Urinary bladder (tissue), 4 donors: ENCODE measurements around the gene HAND2. TPM values are rescaled to one million over a fixed set of nuclear protein-coding genes. Genes with fewer than 3 reads are reported as not detected.

Source experiments
- DNase-seq: peaks from one replicate; pipeline ENCODE4 v3.0.0-alpha.2; 2015; ENCODE audit errors: extremely low spot score
- H3K27ac ChIP-seq: one replicate; pipeline ENCODE4 v1.5.1; 2013; ENCODE audit warnings: low read depth, mild to moderate bottlenecking, moderate library complexity
- H3K36me3 ChIP-seq: one replicate; pipeline ENCODE4 v1.6.1; 2013; ENCODE audit warnings: mild to moderate bottlenecking, moderate library complexity; ENCODE audit not compliant: insufficient read depth
- H3K4me1 ChIP-seq: one replicate; pipeline ENCODE4 v1.6.1; 2013; ENCODE audit warnings: mild to moderate bottlenecking, moderate library complexity; ENCODE audit not compliant: insufficient read depth
- H3K4me3 ChIP-seq: one replicate; pipeline ENCODE4 v1.5.1; 2013; ENCODE audit warnings: low read depth, low read length
- WGBS: extraction: QIAGEN DNeasy Blood & Tissue Kit; methylation state at CpG from one replicate; pipeline ENCODE4 v1.1.7; 2013; 5-methylcytosine and 5-hydroxymethylcytosine counted together
- polyA plus RNA-seq: library from polyadenylated mRNA; stranded (reverse); fragments of 200-250 nt; gene quantifications from one replicate; pipeline ENCODE4 v1.2.3, GENCODE V29; 2013
- total RNA-seq: library from RNA; depleted of rRNA; stranded (reverse); fragments of >200 nt; gene quantifications from one replicate; pipeline ENCODE4 v1.2.3, GENCODE V29; 2014
- donor health status: healthy with polysubstance abuse.
- donor health status: healthy.

Gene HAND2
- total and polyA plus RNA-seq, 2 donors: 14.5 to 75.1 TPM

DNA sequence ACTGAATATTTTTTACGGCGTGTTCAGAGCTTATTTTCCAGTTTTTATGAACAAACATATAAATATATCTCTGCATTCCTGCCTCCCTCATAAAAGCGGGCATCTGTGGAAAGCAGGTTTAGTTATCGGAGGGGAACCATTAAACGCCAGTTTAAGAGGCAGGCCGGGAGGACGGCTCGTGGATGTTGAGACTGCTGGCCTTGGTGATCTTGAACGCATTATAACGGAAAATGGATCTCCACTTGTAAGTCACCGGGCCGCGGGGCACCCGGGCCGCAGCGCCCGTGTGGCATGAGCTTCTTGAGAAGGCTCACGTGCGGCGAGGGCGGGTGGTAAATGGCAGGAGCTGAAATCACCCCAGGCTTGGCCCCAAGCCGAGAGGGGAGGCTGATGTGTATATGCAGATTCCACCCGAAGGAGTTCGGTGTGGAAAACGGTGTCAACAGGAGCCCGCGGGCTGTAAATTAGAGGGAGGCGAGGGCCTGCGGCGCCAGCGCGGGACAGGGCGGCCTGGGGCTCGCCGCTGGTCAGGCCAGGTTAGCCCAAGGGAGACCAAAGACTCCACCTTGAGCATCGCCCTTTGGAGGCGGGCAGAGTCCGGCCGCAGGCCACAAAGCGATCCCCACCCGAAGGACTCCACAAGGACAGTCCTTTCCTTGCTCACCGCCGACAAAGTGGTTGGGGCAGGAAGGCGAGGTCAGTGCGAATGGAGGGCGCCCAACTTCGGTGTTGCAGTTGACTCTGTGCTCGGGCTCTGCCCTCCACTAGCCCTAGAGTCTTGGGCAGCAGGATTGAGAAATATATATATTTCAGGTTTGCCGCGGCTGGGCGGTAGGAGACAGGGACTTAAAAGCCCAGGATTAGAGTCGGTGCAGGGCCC, 1.3 kb upstream of the HAND2 start:
- H3K36me3 ChIP-seq: no peaks in the 10 kb centered on the region
- no peak for DNase-seq
- H3K4me3 ChIP-seq: peak overlapping the region; percentile 87
- no peaks in the 10 kb centered on the region for H3K4me1 ChIP-seq
- no peak overlapping the region for H3K27ac ChIP-seq
- WGBS: 33% methylated on average over 52 of the region's 52 CpGs

DNA sequence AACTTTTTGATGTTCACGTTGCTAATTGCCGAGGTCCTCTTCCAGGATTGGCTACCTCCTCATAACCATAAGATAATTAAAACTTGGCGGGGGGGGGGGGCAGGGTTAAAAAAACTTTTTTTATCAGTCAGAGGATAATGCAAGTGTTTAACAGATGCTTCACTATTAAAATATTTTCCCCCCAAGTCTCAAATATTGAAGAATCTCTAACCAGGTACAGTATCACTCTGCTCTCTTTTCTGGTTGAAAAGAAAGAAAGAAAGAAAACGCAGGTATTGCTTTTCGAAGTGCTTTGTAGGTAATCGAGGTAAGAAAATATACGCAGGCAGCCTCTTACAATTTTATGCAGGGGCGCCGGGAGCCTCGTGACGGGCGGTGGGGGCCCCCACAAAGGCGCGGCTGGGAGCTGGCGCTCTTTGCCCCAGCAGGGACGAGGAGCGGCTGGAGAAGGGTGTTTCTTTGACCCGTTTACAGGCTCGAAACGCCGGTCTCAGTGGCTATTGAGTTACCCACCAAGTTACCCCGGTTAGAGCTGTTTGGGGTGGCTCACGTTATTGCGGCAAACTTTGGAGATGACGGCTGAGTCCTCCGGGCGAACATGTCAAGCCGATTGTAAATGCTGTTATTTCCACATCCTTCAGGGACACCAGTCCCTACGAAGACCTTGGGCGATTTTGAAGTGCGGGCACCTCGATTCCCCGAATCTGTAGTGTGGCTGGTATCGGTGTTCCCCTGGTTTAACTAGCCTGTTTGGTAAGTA, 477 bp upstream of the HAND2 start:
- Histone ChIP-seq H3K27ac (no peak overlapping the region), H3K4me3 (peak overlapping the region; percentile 87), H3K36me3 (no peaks in the 10 kb centered on the region), H3K4me1 (no peaks in the 10 kb centered on the region)
- DNase-seq: no peak
- 7% methylated on average over 34 of the region's 34 CpGs for WGBS

DNA sequence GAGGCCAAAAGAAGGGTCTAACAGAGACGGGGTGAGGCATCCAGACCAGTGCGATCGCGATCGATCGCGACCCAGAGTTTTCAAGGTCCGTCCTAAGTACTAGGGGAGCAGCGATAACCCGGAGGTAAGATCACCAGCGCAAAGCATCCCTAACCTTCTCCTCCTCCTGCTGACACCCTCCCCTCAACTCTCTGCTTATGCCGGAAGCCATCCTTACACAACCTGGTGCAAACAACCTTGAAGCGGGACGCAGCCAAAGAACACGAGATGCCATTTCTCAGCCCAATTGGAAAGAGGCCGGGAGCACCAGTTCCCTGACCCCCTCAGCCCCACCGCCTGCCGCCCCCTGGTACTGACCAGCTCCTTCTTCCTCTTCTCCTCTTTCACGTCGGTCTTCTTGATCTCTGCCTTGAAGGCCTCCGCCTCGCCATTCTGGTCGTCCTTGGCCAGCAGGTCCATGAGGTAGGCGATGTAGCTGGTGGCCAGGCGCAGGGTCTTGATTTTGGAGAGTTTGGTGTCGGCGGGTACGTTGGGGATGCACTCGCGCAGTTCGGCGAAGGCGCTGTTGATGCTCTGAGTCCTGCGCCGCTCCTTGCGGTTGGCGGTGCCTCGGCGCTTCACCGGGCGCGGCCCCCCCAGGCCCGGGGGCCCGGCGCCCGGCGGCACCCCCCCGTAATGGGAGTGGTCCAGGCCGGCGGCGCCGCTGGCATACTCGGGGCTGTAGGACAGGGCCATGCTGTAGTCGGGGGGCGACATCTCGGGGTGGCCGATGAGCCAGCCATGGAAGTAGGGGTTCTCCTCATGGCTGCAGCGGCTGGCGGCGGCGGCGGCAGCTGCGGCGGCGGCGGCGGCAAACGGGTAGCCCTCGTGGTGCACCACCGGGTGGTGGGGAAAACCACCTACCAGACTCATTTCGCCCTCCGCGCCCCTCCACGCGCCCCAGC, 1.4 kb downstream of the HAND2 start:
- 2% methylated on average over 75 of the region's 75 CpGs for WGBS
- no peaks in the 10 kb centered on the region for H3K4me1 ChIP-seq
- peak overlapping the region; percentile 87 for H3K4me3 ChIP-seq
- H3K27ac ChIP-seq: peak overlapping the region; percentile 78
- no peaks in the 10 kb centered on the region for H3K36me3 ChIP-seq
- DNase-seq: no peak

DNA sequence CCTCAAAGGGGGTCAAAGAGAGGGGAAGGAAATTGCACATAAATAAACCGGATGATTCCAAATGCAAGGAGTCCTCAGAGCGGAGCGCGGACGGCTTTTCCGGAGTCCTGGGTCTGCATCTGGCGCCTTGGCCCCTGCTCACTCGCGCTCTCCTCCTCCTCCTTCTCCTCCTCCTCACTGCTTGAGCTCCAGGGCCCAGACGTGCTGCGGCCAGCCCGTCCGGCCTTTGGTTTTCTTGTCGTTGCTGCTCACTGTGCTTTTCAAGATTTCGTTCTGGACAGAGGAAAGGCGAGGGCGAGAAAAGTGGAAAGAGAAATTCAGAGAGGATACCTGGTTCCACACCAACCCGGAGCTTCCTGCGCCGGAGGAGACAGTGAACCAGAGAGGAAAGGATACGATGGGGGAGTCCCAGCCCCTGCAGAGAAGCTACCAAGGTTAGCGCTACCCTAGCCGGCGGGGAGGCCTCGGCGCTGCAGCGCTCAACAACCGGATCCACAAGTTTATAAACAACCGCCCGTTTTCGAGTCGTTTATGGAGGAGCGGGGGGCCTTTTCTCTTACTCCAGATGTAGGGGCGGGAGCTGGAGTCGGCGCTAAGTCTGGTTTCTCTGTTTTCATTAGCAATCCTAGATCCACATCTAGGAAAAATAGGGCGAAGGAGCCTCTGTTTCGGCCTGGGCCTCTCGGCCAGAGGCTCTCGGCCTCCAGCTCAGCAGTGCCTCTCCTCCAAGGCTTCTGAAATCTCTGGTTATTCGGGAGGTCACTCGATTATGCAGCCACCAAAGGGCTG, 2.7 kb downstream of the HAND2 start:
- DNase-seq: no peak
- H3K4me1 ChIP-seq: no peaks in the 10 kb centered on the region
- WGBS: 8% methylated on average over 42 of the region's 42 CpGs
- H3K4me3 ChIP-seq: peak overlapping the region; percentile 87
- peak overlapping the region; percentile 77 for H3K27ac ChIP-seq
- no peaks in the 10 kb centered on the region for H3K36me3 ChIP-seq

- H3K27ac ChIP-seq: peak overlapping the region; percentile 77
- WGBS: 14% methylated on average over 13 of the region's 13 CpGs
- DNase-seq: no peak
- peak overlapping the region; percentile 87 for H3K4me3 ChIP-seq
- no peaks in the 10 kb centered on the region for H3K36me3 ChIP-seq
- no peaks in the 10 kb centered on the region for H3K4me1 ChIP-seq
Observed at GRCh38 chr4:173526724-173527102, 3.3 kb downstream of the HAND2 start.

- H3K4me1 ChIP-seq: no peaks in the 10 kb centered on the region
Observed at GRCh38 chr4:173526027-173526482, 4.0 kb downstream of the HAND2 start.

DNA sequence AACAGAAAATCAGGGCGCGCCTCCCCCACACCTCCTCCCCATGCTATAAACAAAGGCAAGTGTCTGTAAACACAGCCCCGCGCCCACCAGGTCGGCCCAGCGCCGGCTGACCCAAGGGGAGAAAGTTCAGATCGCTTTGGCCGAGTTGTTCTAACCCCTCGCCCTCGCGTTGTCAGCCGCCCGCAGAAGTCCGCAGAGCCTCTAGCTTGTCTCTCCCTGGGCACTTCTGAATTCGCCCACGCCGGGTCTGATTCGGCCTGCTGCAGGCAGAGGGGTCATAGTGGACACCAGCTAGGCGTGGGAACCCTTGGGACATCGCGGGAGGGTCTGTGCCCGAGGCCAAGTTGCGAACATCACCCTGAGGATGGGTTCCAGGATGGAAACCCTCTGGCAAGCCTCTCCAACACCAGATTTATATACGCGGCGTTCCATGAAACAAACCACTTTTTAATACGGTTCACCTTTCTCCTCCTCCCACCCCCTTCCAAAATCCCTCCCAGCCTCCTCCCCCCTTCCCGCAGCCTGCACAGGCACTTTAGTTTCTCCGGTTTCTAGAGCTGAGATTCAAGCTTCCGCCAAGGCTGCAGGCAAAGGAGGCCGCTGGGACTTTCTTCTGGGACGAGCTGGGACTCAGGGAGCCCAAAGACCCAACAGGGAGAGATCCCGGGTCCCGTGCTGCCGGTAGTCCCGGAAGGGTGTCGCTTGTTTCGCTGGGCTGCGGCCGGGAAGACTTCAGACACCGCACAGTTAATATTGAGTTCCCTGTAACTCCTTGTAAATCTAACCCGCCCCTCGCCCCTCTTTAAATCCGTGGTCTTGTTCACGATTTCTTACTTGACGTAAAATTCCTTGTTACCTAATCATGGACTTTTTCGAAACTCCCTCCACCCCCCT, 4.7 kb downstream of the HAND2 start:
- Histone ChIP-seq H3K36me3 (no peaks in the 10 kb centered on the region), H3K4me1 (no peaks in the 10 kb centered on the region), H3K27ac (peak overlapping the region; percentile 74), H3K4me3 (peak overlapping the region; percentile 39)
- DNase-seq: no peak
- WGBS: 8% methylated on average over 48 of the region's 48 CpGs

More at GRCh38 chr4:173526027-173526482, 4.0 kb downstream of the HAND2 start:
- Histone ChIP-seq H3K27ac (peak overlapping the region; percentile 69), H3K36me3 (no peaks in the 10 kb centered on the region), H3K4me3 (peak overlapping the region; percentile 39)
- 23% methylated on average over 10 of the region's 10 CpGs for WGBS
- no peak for DNase-seq

GRCh38 chr4:173524218-173525117, 5.6 kb downstream of the HAND2 start:
- WGBS: 43% methylated on average over 25 of the region's 25 CpGs
- DNase-seq: no peak

DNA sequence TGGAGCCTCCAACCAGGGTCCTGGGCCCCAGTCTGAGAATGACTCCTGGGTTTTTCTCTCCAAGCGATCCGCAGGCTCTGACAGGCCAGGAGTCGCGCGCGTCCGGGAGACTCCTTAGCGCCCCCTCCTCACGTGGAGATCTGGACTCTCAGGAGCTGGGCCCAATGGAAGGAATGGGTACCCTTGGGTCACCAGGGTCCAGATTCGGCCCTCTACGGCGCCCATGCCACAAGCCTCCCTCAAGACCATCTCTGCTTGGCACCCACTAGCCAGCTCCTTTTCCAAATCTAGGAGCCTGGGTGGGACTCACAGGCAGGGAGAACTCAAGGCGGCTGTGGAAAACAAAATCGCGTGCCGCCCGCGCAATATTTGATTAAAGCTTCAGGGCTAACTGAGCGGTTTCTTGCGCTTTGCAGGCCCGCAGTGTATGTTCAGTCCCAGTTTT, 7.1 kb downstream of the HAND2 start:
- Histone ChIP-seq H3K4me3 (peak overlapping the region; percentile 22), H3K4me1 (no peaks in the 10 kb centered on the region), H3K27ac (peak overlapping the region; percentile 69), H3K36me3 (no peaks in the 10 kb centered on the region)
- DNase-seq: no peak
- 23% methylated on average over 21 of the region's 21 CpGs for WGBS

More at GRCh38 chr4:173524218-173525117, 5.6 kb downstream of the HAND2 start:
- Histone ChIP-seq H3K4me1 (no peaks in the 10 kb centered on the region), H3K27ac (peak overlapping the region; percentile 74), H3K4me3 (peak overlapping the region; percentile 39), H3K36me3 (no peaks in the 10 kb centered on the region)

DNA sequence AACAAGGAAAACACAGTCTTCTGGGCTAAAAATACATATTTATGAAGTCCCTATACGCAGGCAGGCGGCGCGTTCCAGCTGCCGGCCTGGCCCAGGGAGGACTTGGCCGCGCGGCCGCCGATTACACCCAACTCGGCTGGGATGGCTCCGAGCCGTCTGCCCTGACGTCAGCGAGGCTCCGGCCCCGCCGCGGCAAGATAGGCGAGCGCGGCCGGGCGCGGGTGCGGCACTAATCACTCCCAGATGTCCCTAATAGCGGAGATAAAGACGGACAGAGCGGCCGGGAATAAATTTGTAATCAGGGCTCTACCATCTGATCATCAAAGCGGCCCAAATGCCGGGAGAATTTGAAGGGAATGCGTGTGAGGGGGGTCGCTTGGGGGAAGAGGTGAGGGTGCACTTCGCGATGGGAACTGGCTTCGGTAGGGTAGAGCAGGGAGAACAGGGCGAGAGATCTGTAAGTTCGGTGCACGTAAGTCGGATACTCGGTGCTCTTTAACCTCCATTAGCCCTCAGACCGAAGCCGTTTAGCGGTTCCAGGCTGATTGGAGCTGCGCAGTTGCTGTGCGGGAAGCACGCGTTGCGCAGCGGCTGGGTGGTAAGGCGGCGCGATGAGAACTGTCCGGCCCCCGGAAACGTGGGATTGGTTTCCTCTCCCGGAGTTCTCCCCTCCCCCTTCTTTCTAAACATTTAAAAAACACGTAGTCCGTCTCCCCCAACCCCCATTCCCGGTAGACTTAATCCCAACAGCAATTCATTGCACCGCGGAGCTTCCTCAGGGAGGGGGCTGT, 7.7 kb downstream of the HAND2 start:
- DNase-seq: no peak
- under 1% methylated on average over 63 of the region's 63 CpGs for WGBS
- H3K36me3 ChIP-seq: no peaks in the 10 kb centered on the region
- no peaks in the 10 kb centered on the region for H3K4me1 ChIP-seq
- H3K4me3 ChIP-seq: peak overlapping the region; percentile 22
- peak overlapping the region; percentile 86 for H3K27ac ChIP-seq
